Mammary epithelial cell (primary cell): Measurements from ENCODE around the gene FIBP.

Experiments used
- EZH2 ChIP-seq: IDR thresholded peaks from 2 replicates; pipeline ENCODE4 v1.6.1; 2012; ENCODE audit warnings: low read length, inconsistent platforms, borderline replicate concordance
- TF ChIP-seq, protein P1 (sequence below), 2 donors: IDR thresholded peaks in 1 of 2; conservative IDR thresholded peaks in 1 of 2; 2 replicates each; pipeline ENCODE4 v1.5.1; 2011 to 2012; ENCODE audit warnings: inconsistent platforms in 2 of 2, low read length in 2 of 2, mild to moderate bottlenecking in 2 of 2, control low read depth in 1 of 2, low read depth in 1 of 2; ENCODE audit not compliant: insufficient read depth in 1 of 2; ENCODE audit errors: extremely low read depth in 1 of 2

DNA sequence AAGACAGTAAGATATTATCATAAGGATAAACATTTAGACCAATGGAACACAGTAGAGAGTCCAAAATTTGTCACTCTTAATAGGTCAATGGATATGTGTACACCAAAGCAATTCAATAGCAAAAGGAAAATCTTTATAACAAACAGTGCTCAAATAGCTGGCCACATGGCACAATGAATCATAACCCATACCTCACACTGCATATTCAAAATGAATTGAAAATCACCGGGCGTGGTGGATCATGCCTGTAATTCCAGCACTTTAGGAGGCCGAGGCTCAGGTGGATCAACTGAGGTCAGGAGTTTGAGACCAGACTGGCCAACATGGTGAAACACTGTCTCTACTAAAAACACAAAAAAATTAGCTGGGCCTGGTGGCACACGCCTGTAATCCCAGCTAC is 46.1 kb downstream of the FIBP start:
- TF ChIP-seq, protein P1, sequence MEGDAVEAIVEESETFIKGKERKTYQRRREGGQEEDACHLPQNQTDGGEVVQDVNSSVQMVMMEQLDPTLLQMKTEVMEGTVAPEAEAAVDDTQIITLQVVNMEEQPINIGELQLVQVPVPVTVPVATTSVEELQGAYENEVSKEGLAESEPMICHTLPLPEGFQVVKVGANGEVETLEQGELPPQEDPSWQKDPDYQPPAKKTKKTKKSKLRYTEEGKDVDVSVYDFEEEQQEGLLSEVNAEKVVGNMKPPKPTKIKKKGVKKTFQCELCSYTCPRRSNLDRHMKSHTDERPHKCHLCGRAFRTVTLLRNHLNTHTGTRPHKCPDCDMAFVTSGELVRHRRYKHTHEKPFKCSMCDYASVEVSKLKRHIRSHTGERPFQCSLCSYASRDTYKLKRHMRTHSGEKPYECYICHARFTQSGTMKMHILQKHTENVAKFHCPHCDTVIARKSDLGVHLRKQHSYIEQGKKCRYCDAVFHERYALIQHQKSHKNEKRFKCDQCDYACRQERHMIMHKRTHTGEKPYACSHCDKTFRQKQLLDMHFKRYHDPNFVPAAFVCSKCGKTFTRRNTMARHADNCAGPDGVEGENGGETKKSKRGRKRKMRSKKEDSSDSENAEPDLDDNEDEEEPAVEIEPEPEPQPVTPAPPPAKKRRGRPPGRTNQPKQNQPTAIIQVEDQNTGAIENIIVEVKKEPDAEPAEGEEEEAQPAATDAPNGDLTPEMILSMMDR (conservative IDR thresholded peaks at IDR 0.05 in 1 of 2, IDR thresholded peaks at IDR 0.05 in 1 of 2; ENCODE audit: extremely low read depth in 1 of 2, insufficient read depth in 1 of 2, low read depth in 1 of 2, low read length in 2 of 2) = no peak
- TF ChIP-seq EZH2 = no peak
